MM.1S (cell line): ENCODE measurements around the gene BICDL1.

Experiments used
- DNase-seq: peaks from one replicate; pipeline ENCODE4 v3.0.0-alpha.2; 2015
- H2AFZ ChIP-seq: fragments of 300-600 bp; sonication (generic); 2 replicates; pipeline ENCODE4 v1.6.0; 2016; ENCODE audit warnings: antibody characterized with exemption, low read length
- H3F3A ChIP-seq: fragments of 300-600 bp; sonication (generic); 2 replicates; pipeline ENCODE4 v1.6.1; 2016; ENCODE audit warnings: mild to moderate bottlenecking, antibody characterized with exemption, low read length, moderate library complexity, mixed read lengths; ENCODE audit not compliant: insufficient read depth
- H3K27ac ChIP-seq: fragments of 300-600 bp; sonication (generic); 2 replicates; pipeline ENCODE4 v1.5.1; 2016; ENCODE audit warnings: mild to moderate bottlenecking, low read length
- H3K27me3 ChIP-seq: fragments of 300-600 bp; sonication (generic); replicated peaks from 2 replicates; pipeline ENCODE4 v1.6.0; 2016; ENCODE audit warnings: low read length; ENCODE audit not compliant: insufficient read depth
- H3K36me3 ChIP-seq: fragments of 300-600 bp; sonication (generic); replicated peaks from 2 replicates; pipeline ENCODE4 v1.6.1; 2016; ENCODE audit warnings: mild to moderate bottlenecking, low read length, mixed read lengths; ENCODE audit not compliant: insufficient read depth
- H3K4me1 ChIP-seq: fragments of 300-600 bp; sonication (generic); 2 replicates; pipeline ENCODE4 v1.6.1; 2016; ENCODE audit warnings: low read length, mixed read lengths
- H3K4me2 ChIP-seq: fragments of 300-600 bp; sonication (generic); 2 replicates; pipeline ENCODE4 v1.6.0; 2016; ENCODE audit warnings: low read depth, low read length
- H3K4me3 ChIP-seq: fragments of 300-600 bp; sonication (generic); 2 replicates; pipeline ENCODE4 v1.5.1; 2016; ENCODE audit warnings: low read length, mixed read lengths
- H3K79me2 ChIP-seq: fragments of 300-600 bp; sonication (generic); 2 replicates; pipeline ENCODE4 v1.6.1; 2016; ENCODE audit warnings: mixed run types, low read length, mixed read lengths
- H3K9ac ChIP-seq: fragments of 300-600 bp; sonication (generic); 2 replicates; pipeline ENCODE4 v1.6.1; 2016; ENCODE audit warnings: low read length, mixed read lengths
- H3K9me2 ChIP-seq: fragments of 300-600 bp; sonication (generic); replicated peaks from 2 replicates; pipeline ENCODE4 v1.6.1; 2016; ENCODE audit warnings: mild to moderate bottlenecking, low read length, mixed read lengths; ENCODE audit not compliant: insufficient read depth
- H3K9me3 ChIP-seq: fragments of 300-600 bp; sonication (generic); replicated peaks from 2 replicates; pipeline ENCODE4 v1.6.1; 2016; ENCODE audit warnings: mild to moderate bottlenecking, low read length, mixed read lengths; ENCODE audit not compliant: insufficient read depth
- H4K20me1 ChIP-seq: fragments of 300-600 bp; sonication (generic); 2 replicates; pipeline ENCODE4 v1.6.1; 2016; ENCODE audit warnings: mild to moderate bottlenecking, low read length, moderate library complexity, mixed read lengths; ENCODE audit not compliant: insufficient read depth
- EZH2 ChIP-seq: fragments of 300-600 bp; sonication (generic); optimal IDR thresholded peaks from 2 replicates; pipeline ENCODE3; 2017; ENCODE audit warnings: low read depth, mild to moderate bottlenecking, antibody characterized with exemption, low read length, mixed read lengths
- EZH2phosphoT487 ChIP-seq: fragments of 300-600 bp; sonication (generic); IDR thresholded peaks from 2 replicates; pipeline ENCODE4 v1.6.1; 2018; ENCODE audit warnings: antibody characterized with exemption, low read length
- TF ChIP-seq, protein P1 (sequence below): fragments of 300-600 bp; sonication (generic); IDR thresholded peaks from 2 replicates; pipeline ENCODE4 v1.5.1; 2016; ENCODE audit warnings: antibody characterized with exemption, low read length, mixed read lengths

The BICDL1 gene

DNA sequence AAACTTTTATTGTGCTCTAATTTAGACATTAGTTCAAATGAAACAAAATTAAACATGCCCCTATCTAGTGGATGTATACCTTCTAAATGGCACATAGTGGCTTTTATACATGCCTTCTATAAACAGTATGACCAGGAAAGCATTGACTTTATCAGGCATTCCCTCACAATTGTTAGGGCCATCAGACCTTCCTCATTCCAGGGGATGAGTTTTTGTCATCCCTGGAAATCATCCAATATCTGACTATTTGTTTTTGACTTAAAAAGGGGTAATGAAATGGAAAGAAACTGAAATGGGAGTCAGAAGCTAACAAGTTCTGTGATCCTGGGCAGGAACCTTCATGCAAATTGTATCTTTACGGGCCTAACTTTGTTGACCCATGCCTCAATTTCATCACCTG, 58.0 kb downstream of the BICDL1 start:
- no peak overlapping the region for H3K27ac ChIP-seq
- no peak for TF ChIP-seq EZH2phosphoT487
- H3K9me2 ChIP-seq = no peaks in the 10 kb centered on the region
- H3K4me3 ChIP-seq = no peak overlapping the region
- no peaks in the 10 kb centered on the region for H4K20me1 ChIP-seq
- H3K36me3 ChIP-seq = no peaks in the 10 kb centered on the region
- no peaks in the 10 kb centered on the region for H3K4me1 ChIP-seq
- no peak overlapping the region for H2AFZ ChIP-seq
- H3K79me2 ChIP-seq = no peaks in the 10 kb centered on the region
- no peaks in the 10 kb centered on the region for H3K9me3 ChIP-seq
- no peak for DNase-seq
- no peaks in the 10 kb centered on the region for H3K27me3 ChIP-seq
- H3K4me2 ChIP-seq = no peak overlapping the region
- no peaks in the 10 kb centered on the region for H3F3A ChIP-seq
- H3K9ac ChIP-seq = no peak overlapping the region

DNA sequence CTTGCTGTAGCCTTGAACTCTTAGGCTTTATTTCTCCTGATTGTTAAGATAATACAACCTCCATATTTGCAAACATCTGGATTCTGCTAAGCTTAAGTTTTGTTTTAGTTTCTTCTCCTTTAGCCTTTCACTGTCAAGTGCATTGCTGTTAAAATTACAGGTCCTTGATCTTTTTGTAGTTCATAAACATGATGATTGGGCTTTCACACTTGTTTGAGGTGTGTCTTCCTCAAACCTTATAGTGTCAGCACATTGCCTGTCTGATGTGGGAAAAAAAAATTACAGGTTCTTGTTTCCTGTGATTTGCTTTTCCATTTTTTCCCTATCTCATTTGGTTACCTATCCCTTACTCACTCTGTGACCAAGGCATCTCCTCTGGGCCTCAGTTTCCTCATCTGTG, 59.2 kb downstream of the BICDL1 start:
- DNase-seq = no peak
- H3K36me3 ChIP-seq = no peaks in the 10 kb centered on the region
- H3K4me2 ChIP-seq = no peak overlapping the region
- no peak overlapping the region for H3K9ac ChIP-seq
- H3K9me3 ChIP-seq = no peaks in the 10 kb centered on the region
- H2AFZ ChIP-seq = no peak overlapping the region
- no peaks in the 10 kb centered on the region for H3K4me1 ChIP-seq
- TF ChIP-seq, protein P1, sequence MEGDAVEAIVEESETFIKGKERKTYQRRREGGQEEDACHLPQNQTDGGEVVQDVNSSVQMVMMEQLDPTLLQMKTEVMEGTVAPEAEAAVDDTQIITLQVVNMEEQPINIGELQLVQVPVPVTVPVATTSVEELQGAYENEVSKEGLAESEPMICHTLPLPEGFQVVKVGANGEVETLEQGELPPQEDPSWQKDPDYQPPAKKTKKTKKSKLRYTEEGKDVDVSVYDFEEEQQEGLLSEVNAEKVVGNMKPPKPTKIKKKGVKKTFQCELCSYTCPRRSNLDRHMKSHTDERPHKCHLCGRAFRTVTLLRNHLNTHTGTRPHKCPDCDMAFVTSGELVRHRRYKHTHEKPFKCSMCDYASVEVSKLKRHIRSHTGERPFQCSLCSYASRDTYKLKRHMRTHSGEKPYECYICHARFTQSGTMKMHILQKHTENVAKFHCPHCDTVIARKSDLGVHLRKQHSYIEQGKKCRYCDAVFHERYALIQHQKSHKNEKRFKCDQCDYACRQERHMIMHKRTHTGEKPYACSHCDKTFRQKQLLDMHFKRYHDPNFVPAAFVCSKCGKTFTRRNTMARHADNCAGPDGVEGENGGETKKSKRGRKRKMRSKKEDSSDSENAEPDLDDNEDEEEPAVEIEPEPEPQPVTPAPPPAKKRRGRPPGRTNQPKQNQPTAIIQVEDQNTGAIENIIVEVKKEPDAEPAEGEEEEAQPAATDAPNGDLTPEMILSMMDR = no peak
- TF ChIP-seq EZH2 = no peak
- no peak for TF ChIP-seq EZH2phosphoT487
- H3K79me2 ChIP-seq = no peaks in the 10 kb centered on the region
- H3F3A ChIP-seq = no peaks in the 10 kb centered on the region
- H3K9me2 ChIP-seq = no peaks in the 10 kb centered on the region
- H3K27ac ChIP-seq = no peak overlapping the region
- H4K20me1 ChIP-seq = no peaks in the 10 kb centered on the region
- no peaks in the 10 kb centered on the region for H3K27me3 ChIP-seq
- no peak overlapping the region for H3K4me3 ChIP-seq

DNA sequence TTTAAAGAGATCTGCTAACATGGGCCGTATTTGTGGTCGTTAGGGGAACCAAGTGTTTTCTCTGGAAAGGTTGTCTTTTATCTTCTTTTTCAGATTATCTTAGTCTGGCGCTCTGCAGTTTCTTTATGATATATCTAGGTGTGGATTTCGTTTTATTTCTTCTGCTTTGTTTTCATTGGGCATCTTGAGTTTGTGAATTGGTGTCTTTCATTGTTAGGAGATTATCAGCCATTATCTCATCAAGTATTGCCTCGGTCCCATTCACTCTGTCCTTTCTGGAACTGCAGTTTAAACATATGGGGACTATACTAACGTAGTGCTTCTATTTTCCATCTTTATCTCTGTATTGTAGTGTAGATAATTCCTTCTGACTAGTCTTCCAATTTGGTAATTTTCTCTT, 60.4 kb downstream of the BICDL1 start:
- no peak overlapping the region for H3K4me2 ChIP-seq
- no peaks in the 10 kb centered on the region for H3K9me3 ChIP-seq
- no peak for DNase-seq
- TF ChIP-seq, protein P1 = no peak
- TF ChIP-seq EZH2 (no peak), EZH2phosphoT487 (no peak)
- no peaks in the 10 kb centered on the region for H4K20me1 ChIP-seq
- no peak overlapping the region for H2AFZ ChIP-seq
- no peaks in the 10 kb centered on the region for H3K79me2 ChIP-seq
- no peak overlapping the region for H3K9ac ChIP-seq
- no peaks in the 10 kb centered on the region for H3K9me2 ChIP-seq
- H3K4me1 ChIP-seq = no peaks in the 10 kb centered on the region
- H3K27ac ChIP-seq = no peak overlapping the region
- no peaks in the 10 kb centered on the region for H3K36me3 ChIP-seq
- H3K27me3 ChIP-seq = no peaks in the 10 kb centered on the region
- no peaks in the 10 kb centered on the region for H3F3A ChIP-seq
- H3K4me3 ChIP-seq = no peak overlapping the region

DNA sequence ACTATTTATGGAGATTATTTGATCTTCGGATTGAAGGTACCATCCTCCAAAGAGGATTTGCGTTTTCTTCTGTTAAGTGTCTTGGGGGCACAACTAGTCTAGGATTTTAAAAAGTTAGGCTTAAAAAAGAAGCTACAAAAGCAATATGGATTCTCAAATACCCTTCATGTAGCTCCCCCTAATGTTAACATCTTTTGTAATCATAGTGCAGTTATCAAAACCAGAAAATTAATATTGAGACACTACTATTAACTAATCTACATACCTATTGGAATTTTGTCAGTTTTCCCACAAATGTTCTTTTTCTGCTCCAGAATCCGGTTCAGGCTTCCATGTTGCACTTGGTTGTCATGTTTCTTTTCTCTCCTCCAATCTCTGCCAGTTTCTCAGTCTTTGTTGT, 62.5 kb downstream of the BICDL1 start:
- TF ChIP-seq EZH2phosphoT487 (no peak), EZH2 (no peak)
- TF ChIP-seq, protein P1 = no peak
- no peaks in the 10 kb centered on the region for H3K36me3 ChIP-seq
- H4K20me1 ChIP-seq = no peaks in the 10 kb centered on the region
- no peak overlapping the region for H3K9ac ChIP-seq
- H3K9me3 ChIP-seq = no peaks in the 10 kb centered on the region
- H3K4me1 ChIP-seq = no peaks in the 10 kb centered on the region
- no peak overlapping the region for H3K4me2 ChIP-seq
- no peak overlapping the region for H3K27ac ChIP-seq
- H3K27me3 ChIP-seq = no peaks in the 10 kb centered on the region
- H2AFZ ChIP-seq = no peak overlapping the region
- no peaks in the 10 kb centered on the region for H3K9me2 ChIP-seq
- DNase-seq = no peak
- no peaks in the 10 kb centered on the region for H3K79me2 ChIP-seq
- no peaks in the 10 kb centered on the region for H3F3A ChIP-seq
- no peak overlapping the region for H3K4me3 ChIP-seq
